ENCODE measurements around the gene MIEF1. TPM values are rescaled to one million over a fixed set of nuclear protein-coding genes. Genes with fewer than 3 reads are reported as not detected.

Gene MIEF1
- total RNA-seq, 4 donors from 2014 or later, result 12.8 to 27.1 (median 20.2) TPM

- no peak for DNase-seq (ENCODE audit: low spot score in 2 of 2)
- TF ChIP-seq POLR2A (IDR thresholded peaks at IDR 0.05), result no peak
- no peak for TF ChIP-seq CTCF (IDR thresholded peaks at IDR 0.05)
- no peak overlapping the region for H3K4me3 ChIP-seq (ENCODE audit: low read depth, poor library complexity, severe bottlenecking)
- WGBS, 2 donors, result 48 to 61% methylated on average over 9 of the region's 9 CpGs
- intact Hi-C loops (cut with DNase I; ENCODE audit: low total_unique reads), result no loop called here
These were observed 23.6 kb upstream of the MIEF1 start for GRCh38 chr22:39478441-39478850.

GRCh38 chr22:39479254-39479653 is 22.8 kb upstream of the MIEF1 start:
- intact Hi-C loops (cut with DNase I; ENCODE audit: low total_unique reads), result no loop called here
- no peak overlapping the region for H3K4me3 ChIP-seq (ENCODE audit: low read depth, poor library complexity, severe bottlenecking)
- no peak for TF ChIP-seq CTCF (IDR thresholded peaks at IDR 0.05)
- no peak for TF ChIP-seq POLR2A (IDR thresholded peaks at IDR 0.05)
- 71 to 78% methylated on average over 3 of the region's 3 CpGs for WGBS, 2 donors
- no peak for DNase-seq (ENCODE audit: low spot score in 2 of 2)

DNA sequence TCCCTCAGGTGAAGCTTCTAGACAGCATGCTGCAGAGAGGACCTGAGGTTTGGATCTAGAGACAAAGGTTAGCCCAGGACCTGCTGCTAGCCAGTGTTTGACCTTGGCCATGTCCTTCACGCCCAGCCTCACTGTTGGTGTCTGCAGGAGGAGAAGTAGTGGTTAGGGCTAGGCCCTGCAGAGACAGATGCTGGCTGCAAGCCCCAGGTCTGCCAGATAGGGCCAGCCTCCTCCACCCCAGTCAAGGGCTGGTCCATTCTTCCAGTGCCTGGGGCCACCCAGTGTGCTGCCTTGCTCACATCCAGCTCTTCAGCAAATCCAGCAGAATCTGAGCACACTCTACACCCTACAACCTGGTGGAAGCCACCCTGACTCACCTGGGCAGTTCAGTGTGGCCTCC is 21.5 kb upstream of the MIEF1 start:
- DNase-seq (ENCODE audit: low spot score in 2 of 2), result no peak
- no peak for TF ChIP-seq POLR2A (IDR thresholded peaks at IDR 0.05)
- TF ChIP-seq CTCF (IDR thresholded peaks at IDR 0.05), result no peak
- H3K4me3 ChIP-seq (ENCODE audit: low read depth, poor library complexity, severe bottlenecking), result no peak overlapping the region
- intact Hi-C loops (cut with DNase I; ENCODE audit: low total_unique reads), result no loop called here
- 67 to 100% methylated on average over 1 of the region's 1 CpG for whole genome bisulfite sequencing, 2 donors

GRCh38 chr22:39481054-39481453 is 21.0 kb upstream of the MIEF1 start:
- H3K4me3 ChIP-seq (ENCODE audit: low read depth, poor library complexity, severe bottlenecking), result no peak overlapping the region
- 89 to 93% methylated on average over 16 of the region's 16 CpGs for WGBS, 2 donors
- DNase-seq (ENCODE audit: low spot score in 2 of 2), result no peak
- intact Hi-C loops (cut with DNase I; ENCODE audit: low total_unique reads), result no loop called here
- TF ChIP-seq POLR2A (IDR thresholded peaks at IDR 0.05), result no peak
- no peak for TF ChIP-seq CTCF (IDR thresholded peaks at IDR 0.05)

- DNase-seq (ENCODE audit: low spot score in 2 of 2), result no peak
- WGBS, 2 donors, result 91 to 94% methylated on average over 5 of the region's 5 CpGs
- TF ChIP-seq POLR2A (IDR thresholded peaks at IDR 0.05), result no peak
- intact Hi-C loops (cut with DNase I; ENCODE audit: low total_unique reads), result no loop called here
- no peak overlapping the region for H3K4me3 ChIP-seq (ENCODE audit: low read depth, poor library complexity, severe bottlenecking)
These were observed 20.5 kb upstream of the MIEF1 start for GRCh38 chr22:39481595-39481994.

GRCh38 chr22:39482768-39483167 is 19.3 kb upstream of the MIEF1 start:
- no peak for TF ChIP-seq POLR2A (IDR thresholded peaks at IDR 0.05)
- TF ChIP-seq CTCF (IDR thresholded peaks at IDR 0.05), result no peak
- intact Hi-C loops (cut with DNase I; ENCODE audit: low total_unique reads), result no loop called here
- H3K4me3 ChIP-seq (ENCODE audit: low read depth, poor library complexity, severe bottlenecking), result no peak overlapping the region
- DNase-seq (ENCODE audit: low spot score in 2 of 2), result no peak
- WGBS, 2 donors, result 59 to 79% methylated on average over 3 of the region's 3 CpGs

All from lower leg skin (tissue), 4 donors.